NCI-H748 treated with DMSO at 0.1 percent for 48 hours (cell line): ENCODE data around the gene MLF2.
"Not testable (repeated sequence)": the region's sequence is repeated elsewhere in the genome, so short reads cannot be mapped to it uniquely, and the experiment has no call there.

Source experiments
- DNase-seq: peaks from one replicate; lab custom pipeline; 2025; lab: John Stamatoyannopoulos, UW

Gene MLF2

DNA sequence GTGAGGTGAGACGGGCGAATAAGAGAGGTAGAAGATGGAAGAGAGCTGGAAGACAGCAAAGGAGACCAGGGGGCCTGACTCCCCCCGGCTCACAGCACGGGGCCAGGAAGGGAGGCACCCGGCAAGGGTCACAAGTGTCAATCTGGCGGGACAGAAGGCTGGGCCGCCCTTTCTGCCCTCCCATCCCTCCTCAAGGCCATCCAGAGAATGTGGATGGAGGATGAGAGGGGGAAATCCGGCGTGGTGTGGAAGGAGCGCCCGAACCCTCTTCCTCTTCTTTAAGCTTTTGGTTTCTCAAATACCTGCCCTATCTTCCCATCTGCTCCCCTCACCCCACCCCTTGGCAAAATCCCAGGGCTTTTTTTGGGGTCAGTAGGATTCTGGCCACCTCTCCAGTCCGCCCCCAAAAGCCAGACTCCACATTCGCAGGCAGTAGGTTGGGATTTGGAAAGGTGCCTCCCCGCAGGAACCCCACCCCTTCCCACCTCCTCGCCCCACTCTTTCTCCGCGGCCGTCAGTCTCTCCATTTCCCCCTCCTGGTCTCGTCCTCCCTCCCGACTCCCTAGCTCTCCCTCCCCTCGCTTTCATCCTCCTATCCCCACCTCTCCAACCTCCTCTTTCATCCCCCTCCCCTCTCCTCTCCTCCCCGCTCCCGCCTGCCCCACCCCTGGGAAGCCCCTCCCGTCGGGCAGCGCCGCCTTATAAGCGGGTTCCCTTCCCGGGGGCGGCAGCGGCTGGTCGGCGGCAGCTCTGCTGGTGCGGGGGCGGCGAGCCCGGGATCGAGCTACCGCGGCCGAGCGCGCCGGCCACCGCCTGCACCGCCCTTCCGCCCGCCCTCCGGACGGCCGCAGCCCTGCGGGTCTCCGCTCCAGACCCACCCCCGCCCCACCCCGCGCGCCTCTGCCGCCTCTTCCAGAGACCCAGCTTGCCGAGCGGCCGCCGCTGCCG lies 13.0 kb upstream of the MLF2 start, which contains the start of gene PTMS:
Gene PTMS, plus strand, starts transcription at position 730 of the 948 bp plus-strand sequence. CDS start 343 bp downstream, outside the sequence.
- DNase-seq = peak; percentile 81

DNA sequence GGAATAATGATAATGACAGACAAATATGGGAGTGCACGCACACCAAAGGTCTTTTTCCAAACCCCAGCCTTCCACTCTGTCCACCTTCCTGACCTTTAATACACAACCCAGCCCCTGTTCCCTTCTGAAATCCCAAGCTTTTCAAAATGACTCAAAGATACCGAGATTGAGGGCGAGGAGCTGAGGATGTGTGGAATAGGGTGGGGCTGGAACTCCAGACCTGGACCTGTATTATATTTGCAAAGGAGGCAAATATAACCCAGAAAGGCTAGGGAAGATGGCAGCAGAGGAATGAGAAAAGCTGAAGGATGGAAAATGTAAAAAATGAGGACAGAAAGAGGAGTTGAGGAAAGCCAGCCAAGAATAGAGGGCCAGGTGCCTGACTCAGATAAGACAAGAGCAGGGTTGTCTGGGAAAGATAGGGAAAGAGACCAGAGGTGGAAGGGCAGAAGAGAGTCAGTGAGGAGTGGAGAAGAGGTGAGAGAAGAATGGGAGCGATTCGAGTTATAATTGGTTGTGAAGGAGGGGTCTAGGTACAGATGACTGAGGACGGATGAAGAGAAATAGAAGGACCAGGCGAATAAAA lies 12.2 kb upstream of the MLF2 start:
- no peak for DNase-seq

DNA sequence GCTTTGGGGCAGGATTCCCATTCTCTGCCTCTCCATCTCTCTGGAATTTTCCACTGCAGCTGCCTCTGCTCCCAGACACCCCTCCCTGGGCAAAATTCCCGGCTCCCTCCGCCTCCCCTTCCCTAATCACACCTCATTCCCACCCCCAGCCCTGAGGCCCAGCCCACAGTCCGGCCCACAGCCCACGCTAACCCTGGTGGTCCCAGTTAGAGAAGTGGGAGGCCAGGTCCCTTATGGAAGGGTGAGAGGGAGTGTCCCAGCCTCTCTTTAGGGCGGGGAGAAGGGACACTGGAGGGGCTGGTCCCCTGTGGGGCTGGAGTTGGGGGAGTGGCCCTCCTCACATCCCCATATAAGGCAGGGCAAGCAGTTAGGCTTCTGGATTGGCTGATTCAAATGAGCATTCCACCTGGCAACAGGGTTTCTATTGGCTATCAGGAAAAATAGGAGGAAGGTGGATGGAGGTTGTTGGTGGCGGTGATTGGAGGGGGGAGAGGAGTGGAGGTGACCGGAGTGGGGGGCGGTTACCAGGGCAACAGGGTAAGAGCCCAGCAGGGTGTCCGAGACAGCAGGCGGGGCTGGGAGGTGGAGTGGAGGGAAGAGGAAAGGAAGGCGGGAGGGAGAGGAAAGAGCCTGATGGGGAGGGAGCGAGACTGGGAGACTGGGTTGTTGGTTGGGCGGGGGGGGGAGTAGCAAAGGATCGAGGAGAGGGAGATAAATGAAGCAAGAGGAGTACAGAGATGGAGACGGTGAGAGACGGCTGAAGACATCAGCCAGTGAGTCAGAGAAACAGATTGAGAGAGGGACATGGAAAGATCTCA lies 11.3 kb upstream of the MLF2 start:
- DNase-seq = peak; percentile 97

DNA sequence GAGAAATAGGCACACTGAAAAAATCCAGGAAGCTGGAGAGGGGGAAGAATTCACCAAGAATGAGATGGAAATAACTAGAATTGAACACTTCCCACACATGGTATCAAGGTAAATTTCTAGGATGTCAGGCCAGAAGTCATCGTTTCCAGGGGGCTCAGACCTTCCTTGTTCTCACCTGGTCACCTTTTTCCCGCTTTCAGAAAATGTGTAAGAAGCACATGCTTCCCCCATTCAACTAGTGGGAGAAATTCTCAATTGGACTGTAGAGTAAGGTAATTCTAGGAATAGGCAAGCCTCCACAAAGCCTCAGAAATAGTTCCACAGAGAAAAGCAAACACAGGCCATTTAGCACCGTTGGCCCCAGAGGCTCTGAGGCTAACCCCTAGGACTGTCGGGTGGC lies 10.4 kb upstream of the MLF2 start:
- no peak for DNase-seq

DNA sequence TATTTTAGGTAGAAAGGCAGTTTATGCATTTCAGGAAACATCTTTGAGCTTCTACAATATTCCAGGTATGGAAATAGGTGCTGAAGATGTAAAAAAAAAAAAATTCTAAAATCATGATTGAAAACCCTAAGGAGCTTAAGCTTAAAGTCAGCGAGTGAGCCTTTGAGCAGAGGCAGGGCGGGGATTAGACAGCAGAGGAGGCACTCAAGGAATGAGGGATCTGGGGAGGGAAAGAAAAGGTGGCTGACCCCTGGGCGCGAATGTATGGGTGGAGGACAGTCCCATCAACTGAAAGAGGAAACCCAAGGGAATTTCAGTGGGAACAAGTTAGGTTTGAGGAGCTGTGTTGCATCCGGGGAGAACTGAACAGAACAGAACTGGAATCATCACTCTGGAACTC lies 6.8 kb upstream of the MLF2 start:
- DNase-seq = no peak

DNA sequence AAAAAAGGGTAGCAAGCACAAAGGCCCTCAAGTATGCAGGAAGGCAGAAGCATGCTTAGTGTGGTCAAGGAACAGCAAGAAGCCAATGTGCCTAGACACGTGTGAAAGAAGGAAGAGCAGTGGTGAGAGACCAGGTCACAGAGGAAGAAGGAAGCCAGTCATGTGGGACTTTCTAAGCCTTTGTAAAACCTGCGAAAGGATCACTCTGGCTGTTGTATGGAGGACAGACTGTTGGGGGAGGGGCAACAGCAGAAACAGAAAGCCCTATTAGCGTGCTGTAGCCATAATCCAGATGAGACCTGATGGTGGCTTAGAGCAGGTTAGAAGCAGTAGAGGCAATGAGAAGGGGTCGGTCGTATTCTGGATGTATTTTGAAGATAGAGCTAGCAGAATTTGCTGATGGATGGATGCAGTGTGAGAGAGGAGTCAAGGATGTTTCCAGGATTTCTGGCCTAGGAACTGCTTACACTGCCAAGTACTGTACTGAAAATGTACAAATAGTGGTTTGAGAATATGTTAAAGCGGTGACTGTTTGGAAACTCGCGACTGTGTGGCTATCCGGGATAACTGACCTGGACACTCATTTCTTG lies 5.7 kb upstream of the MLF2 start:
- DNase-seq = no peak

DNA sequence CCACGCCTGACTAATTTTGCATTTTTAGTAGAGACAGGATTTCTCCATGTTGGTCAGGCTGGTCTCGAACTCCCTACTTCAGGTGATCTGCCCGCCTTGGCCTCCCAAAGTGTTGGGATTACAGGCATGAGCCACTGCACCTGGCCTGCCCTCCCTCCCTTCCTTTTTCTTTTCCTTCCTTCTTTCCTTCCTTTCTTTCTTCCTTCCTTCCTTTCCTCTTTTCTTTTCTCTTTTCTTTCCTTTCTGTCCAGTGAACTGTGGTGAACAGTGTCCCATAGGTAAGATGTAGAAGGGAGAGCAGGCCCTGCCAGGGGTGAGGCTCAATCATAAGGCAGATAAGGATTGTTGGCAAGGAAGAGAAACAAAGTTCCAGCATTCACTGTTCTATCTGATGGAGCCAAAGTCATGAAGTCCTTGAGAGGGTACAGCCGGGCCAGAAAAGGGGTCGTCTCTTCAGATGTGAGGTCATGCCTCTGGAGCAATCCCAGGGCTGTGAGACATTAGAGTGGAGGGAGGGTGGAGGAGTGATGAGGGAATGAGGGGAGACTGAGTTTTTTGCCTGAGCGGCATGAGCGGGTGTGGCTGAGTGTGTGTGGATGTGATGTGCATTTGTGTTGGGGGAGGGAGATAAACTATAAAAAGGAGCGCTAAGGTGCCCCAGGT lies 4.2 kb upstream of the MLF2 start:
- no peak for DNase-seq

DNA sequence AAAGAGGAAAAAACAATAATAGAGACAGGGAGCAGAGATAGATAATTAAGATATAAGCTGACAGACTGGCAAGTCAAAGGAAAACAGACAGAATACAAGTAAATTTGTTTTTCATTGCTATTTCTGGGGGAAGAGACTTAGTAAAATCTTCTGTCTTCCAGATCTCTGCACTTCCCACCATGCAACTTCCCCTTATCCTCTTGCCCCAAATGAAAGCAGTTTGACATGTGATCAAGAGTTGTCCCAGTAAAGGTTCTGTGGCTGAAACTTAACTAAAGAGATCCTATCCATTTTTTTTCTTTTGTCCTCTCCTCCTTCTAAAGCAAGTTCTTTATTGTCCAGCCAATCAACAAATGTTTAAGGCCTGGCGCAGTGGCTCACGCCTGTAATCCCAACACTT lies 1.5 kb upstream of the MLF2 start:
- DNase-seq = no peak

DNA sequence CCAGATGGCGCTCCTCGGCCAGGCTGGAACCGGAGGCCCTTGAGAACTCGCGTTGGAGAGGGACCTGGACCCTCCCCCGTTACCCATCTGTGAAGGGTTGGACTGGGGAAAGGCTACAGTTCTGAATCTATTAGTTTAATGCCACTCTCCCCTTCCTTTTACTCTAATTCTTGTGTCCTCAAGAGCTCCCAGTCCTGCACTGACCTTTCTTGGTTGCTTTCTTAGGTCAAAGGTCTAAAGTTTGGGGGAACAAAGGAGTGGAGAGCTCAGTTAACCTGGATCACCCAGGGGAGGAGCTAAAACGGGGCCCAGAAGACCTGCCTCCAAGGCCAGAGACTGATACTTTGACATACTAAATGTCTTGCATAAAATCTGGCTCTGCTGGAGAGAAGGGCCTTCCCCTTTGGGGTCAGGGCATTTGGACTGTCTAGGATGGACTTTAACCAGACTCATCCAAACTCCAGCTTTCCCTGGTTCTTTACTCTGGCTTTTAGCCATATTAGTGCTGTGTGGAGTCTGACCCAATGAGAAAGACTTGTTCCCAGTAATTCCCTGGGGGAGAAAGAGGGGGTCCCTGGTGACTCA lies 923 bp upstream of the MLF2 start:
- DNase-seq = no peak

DNA sequence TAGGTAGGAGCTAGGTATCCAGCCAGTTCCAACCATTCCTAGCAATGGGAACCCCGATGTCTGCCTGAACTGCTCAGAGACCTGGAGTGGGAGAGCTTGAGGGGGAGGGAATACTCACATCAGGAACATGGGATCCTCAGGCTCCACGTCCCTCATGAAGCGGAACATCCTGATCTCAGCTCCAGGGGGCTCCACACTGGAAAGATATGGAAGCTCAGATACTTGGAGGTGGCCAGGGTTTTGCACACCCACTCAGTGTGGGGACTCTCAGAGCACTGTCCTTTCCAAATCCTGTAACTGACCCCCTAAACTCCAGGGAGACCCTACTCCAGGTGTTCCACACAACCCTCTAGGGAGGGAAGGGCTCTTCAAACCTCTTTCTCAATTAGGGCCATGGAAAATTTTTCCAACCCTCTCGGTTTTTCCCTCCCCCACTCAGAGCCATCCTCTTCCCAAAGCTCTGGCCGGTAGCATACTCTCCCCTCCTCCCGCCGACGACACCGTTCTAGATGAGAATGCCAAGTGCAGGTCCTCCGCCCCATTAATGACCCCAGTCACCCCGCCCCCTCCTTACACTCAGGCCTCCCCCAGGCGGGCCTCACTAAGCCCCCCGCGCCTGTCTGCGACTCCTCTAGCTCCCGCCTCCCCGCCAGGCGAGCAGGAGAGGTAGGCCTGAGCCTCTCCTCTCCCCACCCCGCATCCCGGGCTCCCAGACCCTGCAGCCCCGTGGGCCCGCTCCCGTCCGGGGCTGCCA lies 597 bp downstream of the MLF2 start:
- no peak for DNase-seq

DNA sequence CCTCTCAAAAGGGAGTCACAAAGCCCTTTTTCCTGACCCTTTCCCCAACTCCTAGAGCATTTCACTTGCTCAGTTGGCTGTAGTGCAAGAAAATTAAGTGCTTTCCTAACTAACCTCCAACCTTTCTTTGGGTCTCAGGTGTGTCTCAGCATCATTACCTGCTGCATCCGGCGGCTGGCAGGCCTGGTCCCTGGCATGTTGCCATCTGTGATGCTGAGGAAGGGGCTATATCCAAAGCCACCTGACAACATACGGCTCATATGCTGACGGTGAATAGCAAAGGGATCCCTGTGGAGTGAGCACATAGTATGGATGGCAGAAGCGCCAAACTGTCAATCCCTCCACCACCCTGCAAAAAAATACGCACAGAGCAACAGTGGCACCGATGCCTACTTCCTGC lies 1.2 kb downstream of the MLF2 start:
- no peak for DNase-seq

DNA sequence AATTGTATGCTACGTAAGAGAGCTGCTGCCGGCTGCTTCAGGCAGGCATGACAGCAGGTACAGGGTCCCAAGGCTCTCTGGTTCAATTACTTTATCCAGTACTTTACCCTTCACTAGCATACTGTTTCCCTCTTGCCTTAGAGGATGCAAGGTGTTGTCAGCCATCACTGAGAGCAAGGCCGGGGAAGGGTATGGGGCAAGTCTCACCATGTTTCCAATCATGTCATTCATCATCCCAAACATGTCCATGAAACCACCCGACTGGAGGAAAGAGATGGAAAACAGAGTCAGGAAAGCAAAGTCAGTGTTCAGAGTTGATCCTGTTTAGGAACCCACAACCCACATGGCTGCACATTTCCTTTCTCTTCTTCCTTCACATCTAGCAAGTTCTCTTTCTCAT lies 2.4 kb downstream of the MLF2 start:
- no peak for DNase-seq

DNA sequence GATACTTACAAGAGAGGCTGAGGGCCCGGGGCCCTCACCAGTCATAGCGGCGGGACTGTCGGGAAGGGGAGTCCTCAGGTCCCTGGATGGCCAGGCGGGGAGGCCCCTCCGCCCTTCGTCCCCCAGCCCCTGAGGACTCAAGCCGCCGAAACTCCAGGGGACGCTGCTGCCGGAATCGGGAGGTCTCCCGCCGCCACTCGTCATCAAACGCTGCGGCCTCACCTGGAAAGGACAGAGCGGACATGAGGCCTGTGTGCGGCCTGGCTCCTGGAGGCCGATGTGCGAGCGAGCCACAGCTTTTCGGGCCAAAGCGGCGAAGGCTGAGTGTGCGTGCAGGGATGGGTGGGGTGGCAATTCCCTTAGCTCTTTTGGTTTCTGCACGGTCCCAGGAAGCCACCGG lies 4.2 kb downstream of the MLF2 start:
- no peak for DNase-seq

DNA sequence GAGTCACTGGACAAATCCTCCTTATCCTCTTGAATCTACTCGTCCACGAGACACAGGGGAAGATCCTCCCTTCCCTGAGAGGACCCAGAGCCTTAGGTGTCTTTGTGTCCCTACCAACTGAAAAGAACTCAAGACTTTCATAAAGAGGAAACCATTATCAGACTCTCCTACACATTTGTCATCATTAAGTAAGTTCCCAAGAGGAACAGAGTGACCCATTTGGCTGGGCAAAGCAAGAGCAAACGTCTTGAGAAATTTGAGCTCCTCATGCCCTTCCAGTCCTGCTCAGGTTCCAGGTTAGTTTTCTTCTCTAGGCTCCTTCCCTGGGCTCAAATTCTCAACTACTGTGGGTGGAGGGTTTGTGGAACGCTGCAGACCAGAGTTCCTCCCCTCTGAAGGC lies 5.7 kb downstream of the MLF2 start:
- DNase-seq = no peak

DNA sequence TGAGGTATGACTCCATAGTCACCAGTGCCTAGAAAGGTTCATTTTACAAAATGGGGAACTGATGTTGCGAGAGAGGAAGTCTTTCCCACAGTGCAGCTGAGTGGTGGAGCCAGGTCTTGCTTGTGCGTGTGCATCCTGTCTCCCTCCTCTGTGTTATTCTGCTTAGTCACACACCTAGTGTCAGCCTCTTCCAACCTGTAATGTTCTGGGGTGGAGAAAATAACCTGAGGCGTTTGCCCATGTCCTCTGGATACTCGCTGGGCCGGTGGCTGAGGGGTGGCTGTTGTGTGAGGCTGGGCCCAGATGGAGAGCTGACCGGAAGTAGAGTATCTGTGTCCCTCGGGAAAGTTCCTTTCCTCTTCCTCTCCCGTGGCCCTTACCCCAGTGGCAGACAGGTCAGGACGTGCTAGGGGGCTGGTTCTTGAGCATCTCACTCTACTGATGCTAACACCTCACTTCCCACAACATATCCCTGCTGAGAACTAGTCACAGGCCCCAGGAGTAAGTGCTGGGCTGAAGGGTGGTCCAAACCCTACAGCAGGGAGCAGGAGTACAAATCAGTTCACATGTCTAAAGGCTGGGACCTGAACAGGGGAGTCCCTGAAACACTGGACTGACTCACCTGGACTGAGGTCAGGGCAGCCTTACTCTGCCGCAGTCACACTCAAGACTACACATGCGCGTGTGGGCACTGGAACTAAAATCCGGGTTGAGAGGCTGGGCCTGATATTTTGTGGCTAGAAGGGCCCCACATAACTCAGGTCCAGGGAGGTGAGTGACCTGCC lies 7.0 kb downstream of the MLF2 start:
- DNase-seq = no peak

DNA sequence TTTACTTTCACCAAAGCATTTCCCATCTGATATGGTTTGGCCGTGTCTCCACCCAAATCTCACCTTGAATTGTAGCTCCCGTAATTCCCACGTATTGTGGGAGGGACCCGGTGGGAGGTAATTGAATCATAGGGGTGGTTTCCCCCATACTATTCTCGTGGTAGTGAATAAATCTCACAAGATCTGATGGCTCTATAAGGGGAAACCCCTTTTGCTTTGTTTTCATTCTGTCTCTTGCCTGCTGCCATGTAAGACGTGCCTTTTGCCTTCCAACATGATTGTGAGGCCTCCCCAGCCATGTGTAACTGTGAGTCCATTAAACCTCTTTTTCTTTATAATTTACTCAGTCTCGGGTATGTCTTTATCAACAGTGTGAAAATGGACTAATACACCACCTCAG lies 9.6 kb downstream of the MLF2 start:
- DNase-seq = not testable (repeated sequence)

DNA sequence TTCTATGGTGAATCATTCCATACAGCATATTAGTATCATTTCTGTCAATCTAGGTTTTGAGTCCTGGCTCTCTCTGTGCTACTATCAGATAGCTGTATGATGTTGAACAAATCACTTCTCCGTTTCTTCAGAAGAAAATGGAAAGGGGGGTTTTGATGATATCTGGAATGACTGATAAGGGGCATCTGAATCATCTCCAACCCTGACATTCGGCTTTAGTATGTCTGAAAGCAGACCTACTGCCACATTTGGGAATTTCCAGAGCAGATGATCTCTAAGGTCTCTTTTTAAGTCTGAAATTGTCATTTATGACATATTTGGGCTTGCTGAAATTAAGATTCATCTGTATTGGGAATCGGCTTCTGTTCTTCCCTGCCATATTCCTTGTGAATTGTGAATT lies 10.1 kb downstream of the MLF2 start:
- DNase-seq = no peak

DNA sequence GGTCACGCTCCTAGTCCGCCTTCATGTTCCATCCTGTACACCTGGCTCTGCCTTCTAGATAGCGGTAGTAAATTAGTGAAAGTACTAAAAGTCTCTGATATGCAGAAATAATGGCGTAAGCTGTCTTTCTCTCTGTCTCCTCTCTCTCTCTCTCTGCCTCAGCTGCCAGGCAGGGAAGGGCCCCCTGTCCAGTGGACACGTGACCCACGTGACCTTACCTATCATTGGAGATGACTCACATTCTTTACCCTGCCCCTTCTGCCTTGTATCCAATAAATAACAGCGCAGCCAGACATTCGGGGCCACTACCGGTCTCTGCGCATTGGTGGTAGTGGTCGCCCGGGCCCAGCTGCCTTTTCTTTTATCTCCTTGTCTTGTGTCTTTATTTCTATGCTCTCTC lies 10.9 kb downstream of the MLF2 start:
- not testable (repeated sequence) for DNase-seq

DNA sequence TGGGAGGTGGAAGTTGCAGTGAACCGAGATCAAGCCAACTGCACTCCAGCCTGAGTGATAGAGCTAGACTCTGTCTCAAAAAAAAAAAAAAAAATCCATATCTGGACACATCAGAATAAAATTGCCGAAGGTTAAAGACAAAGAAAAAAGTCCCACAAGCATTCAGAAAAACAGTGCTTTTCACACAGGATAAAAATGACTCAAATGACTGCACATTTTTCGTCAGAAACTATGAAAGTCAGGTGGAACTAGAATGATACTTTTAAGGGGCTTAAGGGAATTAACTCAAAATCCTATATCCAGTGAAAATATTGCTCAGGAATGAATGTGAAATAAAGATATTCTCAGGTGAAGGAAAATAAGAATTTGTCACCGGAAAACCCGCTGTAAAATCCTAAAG lies 16.2 kb downstream of the MLF2 start:
- no peak for DNase-seq
